ENCODE data around the gene ELL2. TPM values are rescaled to one million over a fixed set of nuclear protein-coding genes. Genes with fewer than 3 reads are reported as not detected.
A peak's percentile ranks its signal among the peaks of the same experiment; 100 is the strongest.

Gene ELL2
- total and polyA plus RNA-seq, 10 donors = 4.3 to 109 (median 66.8) TPM

GRCh38 chr5:95925939-95926338 lies 35.7 kb downstream of the ELL2 start:
- TF ChIP-seq POLR2AphosphoS5 (IDR thresholded peaks at IDR 0.05) (no peak), POLR2A (IDR thresholded peaks at IDR 0.05) (no peak), CTCF (IDR thresholded peaks at IDR 0.05 in 8 of 11, conservative IDR thresholded peaks at IDR 0.05 in 3 of 11) (no peak)
- Histone ChIP-seq H3K27ac (peak overlapping the region in 3 of 8 donors; percentile 54 to 74 (median 68)), H3K4me3 (no peak overlapping the region), H3K4me1 (peaks cover 0 to 66% (median 28%) of the 10 kb centered on the region in 6 donors), H3K36me3 (no peaks in the 10 kb centered on the region), H3K27me3 (replicated peaks in 1 of 7) (no peaks in the 10 kb centered on the region), H3K9me3 (no peaks in the 10 kb centered on the region)
- DNase-seq = no peak
- intact Hi-C loops (cut with DNase I; ENCODE audit: low total_unique reads) = no loop called here

- WGBS, 5 donors = 80 to 99% (median 87%) methylated on average over 2 of the region's 2 CpGs
- intact Hi-C loops (cut with DNase I; ENCODE audit: low total_unique reads) = no loop called here
- no peaks in the 10 kb centered on the region for H3K36me3 ChIP-seq
- H3K27me3 ChIP-seq (replicated peaks in 1 of 7) = no peaks in the 10 kb centered on the region
- TF ChIP-seq POLR2AphosphoS5 (IDR thresholded peaks at IDR 0.05) = no peak
- no peaks in the 10 kb centered on the region for H3K9me3 ChIP-seq
- peaks cover 0 to 71% (median 31%) of the 10 kb centered on the region in 6 donors for H3K4me1 ChIP-seq
- DNase-seq = no peak
- no peak overlapping the region for H3K4me3 ChIP-seq
- peak overlapping the region in 6 of 8 donors; percentile 48 to 74 (median 56) for H3K27ac ChIP-seq
These were observed 36.3 kb downstream of the ELL2 start for GRCh38 chr5:95925378-95925744.

- Histone ChIP-seq H3K4me3 (no peak overlapping the region), H3K9me3 (no peaks in the 10 kb centered on the region), H3K36me3 (no peaks in the 10 kb centered on the region), H3K27me3 (replicated peaks in 1 of 7) (no peaks in the 10 kb centered on the region), H3K27ac (peak overlapping the region in 6 of 8 donors; percentile 48 to 74 (median 56)), H3K4me1 (peaks cover 0 to 76% (median 32%) of the 10 kb centered on the region in 6 donors)
- no peak for DNase-seq
- TF ChIP-seq POLR2AphosphoS5 (IDR thresholded peaks at IDR 0.05) = peak in 1 of 3 donors; percentile 41
- no peak for TF ChIP-seq POLR2A (IDR thresholded peaks at IDR 0.05)
- intact Hi-C loops (cut with DNase I; ENCODE audit: low total_unique reads) = no loop called here
- WGBS, 5 donors = 48 to 72% (median 55%) methylated on average over 4 of the region's 4 CpGs
These were observed 36.8 kb downstream of the ELL2 start for GRCh38 chr5:95924720-95925377.

- Histone ChIP-seq H3K4me3 (peak overlapping the region in 1 of 8 donors; percentile 3), H3K36me3 (no peaks in the 10 kb centered on the region), H3K4me1 (peaks cover 0 to 80% (median 33%) of the 10 kb centered on the region in 6 donors), H3K27ac (peak overlapping the region in 6 of 8 donors; percentile 48 to 74 (median 56)), H3K27me3 (replicated peaks in 1 of 7) (no peaks in the 10 kb centered on the region), H3K9me3 (no peaks in the 10 kb centered on the region)
- TF ChIP-seq CTCF (IDR thresholded peaks at IDR 0.05 in 8 of 11, conservative IDR thresholded peaks at IDR 0.05 in 3 of 11) (no peak), POLR2A (IDR thresholded peaks at IDR 0.05) (no peak), POLR2AphosphoS5 (IDR thresholded peaks at IDR 0.05) (no peak)
- intact Hi-C loops (cut with DNase I; ENCODE audit: low total_unique reads) = no loop called here
- no peak for DNase-seq
- 36 to 55% (median 49%) methylated on average over 2 of the region's 2 CpGs for WGBS, 5 donors
These were observed 37.6 kb downstream of the ELL2 start for GRCh38 chr5:95923918-95924544.

GRCh38 chr5:95922798-95923197 lies 38.9 kb downstream of the ELL2 start:
- H3K9me3 ChIP-seq = no peaks in the 10 kb centered on the region
- H3K4me1 ChIP-seq = peaks cover 0 to 80% (median 31%) of the 10 kb centered on the region in 6 donors
- intact Hi-C loops (cut with DNase I; ENCODE audit: low total_unique reads) = no loop called here
- H3K27ac ChIP-seq = no peak overlapping the region
- no peaks in the 10 kb centered on the region for H3K27me3 ChIP-seq (replicated peaks in 1 of 7)
- DNase-seq = no peak
- 95 to 98% (median 97%) methylated on average over 3 of the region's 3 CpGs for WGBS, 5 donors
- no peak overlapping the region for H3K4me3 ChIP-seq
- H3K36me3 ChIP-seq = no peaks in the 10 kb centered on the region
- TF ChIP-seq CTCF (IDR thresholded peaks at IDR 0.05 in 8 of 11, conservative IDR thresholded peaks at IDR 0.05 in 3 of 11) (no peak), POLR2A (IDR thresholded peaks at IDR 0.05) (no peak), POLR2AphosphoS5 (IDR thresholded peaks at IDR 0.05) (no peak)
